ENCODE measurements around the gene MRPS2. TPM values are rescaled to one million over a fixed set of nuclear protein-coding genes. Genes with fewer than 3 reads are reported as not detected.
"Not testable (repeated sequence)": the region's sequence is repeated elsewhere in the genome, so short reads cannot be mapped to it uniquely, and the experiment has no call there.

MRPS2 gene
- total RNA-seq, 4 donors from 2014 or later: 26.0 to 101 (median 53.6) TPM

DNA sequence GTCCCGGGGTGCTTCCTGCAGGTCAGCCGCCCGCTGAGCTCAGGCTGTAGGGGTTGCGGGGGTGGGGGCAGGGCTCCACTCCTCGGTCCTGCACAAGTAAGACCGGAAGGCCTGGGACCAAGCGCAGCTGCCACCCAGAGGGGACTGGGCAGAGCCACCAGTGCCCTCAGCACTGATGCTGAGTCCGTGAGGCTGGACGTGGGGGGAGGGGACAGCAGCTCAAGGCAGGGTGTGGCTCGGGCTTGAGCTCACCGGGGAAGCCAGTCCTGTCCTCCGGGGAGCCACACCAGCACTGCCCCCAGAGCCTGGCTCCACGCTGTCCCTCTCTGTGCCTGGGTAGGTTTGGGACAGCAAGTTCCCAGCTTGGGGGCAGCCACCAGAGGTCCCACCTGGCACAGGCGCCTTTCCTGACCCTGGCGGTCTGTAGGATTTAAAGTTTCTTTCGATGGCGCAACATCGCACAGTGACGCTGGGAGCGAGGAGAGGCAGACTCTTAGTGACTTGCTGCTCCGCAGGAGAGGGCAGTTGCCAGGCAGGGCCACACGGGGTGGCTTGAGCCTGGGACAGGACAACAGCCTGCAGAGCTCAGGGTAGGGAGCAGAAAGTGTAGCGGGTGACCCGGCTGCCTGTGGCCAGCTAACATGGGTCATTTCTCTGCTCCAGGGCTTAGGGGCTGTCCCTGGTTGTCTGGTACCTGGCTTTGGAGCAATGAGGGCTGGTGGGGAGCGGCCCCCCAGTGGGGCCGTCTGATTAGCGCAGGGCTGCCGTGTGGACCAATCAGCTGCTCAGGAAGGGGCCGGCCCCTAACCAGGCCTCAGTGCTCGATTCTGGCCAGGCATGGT lies 26.5 kb downstream of the MRPS2 start:
- TF ChIP-seq POLR2A (IDR thresholded peaks at IDR 0.05): no peak
- no peak for TF ChIP-seq POLR2AphosphoS5 (IDR thresholded peaks at IDR 0.05)
- no peak for TF ChIP-seq EP300 (IDR thresholded peaks at IDR 0.05; ENCODE audit: low read depth)
- TF ChIP-seq, protein P1, sequence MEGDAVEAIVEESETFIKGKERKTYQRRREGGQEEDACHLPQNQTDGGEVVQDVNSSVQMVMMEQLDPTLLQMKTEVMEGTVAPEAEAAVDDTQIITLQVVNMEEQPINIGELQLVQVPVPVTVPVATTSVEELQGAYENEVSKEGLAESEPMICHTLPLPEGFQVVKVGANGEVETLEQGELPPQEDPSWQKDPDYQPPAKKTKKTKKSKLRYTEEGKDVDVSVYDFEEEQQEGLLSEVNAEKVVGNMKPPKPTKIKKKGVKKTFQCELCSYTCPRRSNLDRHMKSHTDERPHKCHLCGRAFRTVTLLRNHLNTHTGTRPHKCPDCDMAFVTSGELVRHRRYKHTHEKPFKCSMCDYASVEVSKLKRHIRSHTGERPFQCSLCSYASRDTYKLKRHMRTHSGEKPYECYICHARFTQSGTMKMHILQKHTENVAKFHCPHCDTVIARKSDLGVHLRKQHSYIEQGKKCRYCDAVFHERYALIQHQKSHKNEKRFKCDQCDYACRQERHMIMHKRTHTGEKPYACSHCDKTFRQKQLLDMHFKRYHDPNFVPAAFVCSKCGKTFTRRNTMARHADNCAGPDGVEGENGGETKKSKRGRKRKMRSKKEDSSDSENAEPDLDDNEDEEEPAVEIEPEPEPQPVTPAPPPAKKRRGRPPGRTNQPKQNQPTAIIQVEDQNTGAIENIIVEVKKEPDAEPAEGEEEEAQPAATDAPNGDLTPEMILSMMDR (IDR thresholded peaks at IDR 0.05): no peak
- intact Hi-C loops (cut with DNase I; ENCODE audit: low total_unique reads) (no loop called here), in situ Hi-C loops (cut with MboI; ENCODE audit: low pct_ligation_motif_present in 1 of 4, low pct_unique_long_range_greater_than_20kb in 1 of 4, low sequenced_read_pairs in 3 of 4) (no loop called here)
- Histone ChIP-seq H3K27me3 (peaks cover 4% of the 10 kb centered on the region), H3K9me3 (no peaks in the 10 kb centered on the region), H3K4me1 (no peaks in the 10 kb centered on the region), H3K27ac (no peak overlapping the region), H3K4me3 (no peak overlapping the region), H3K36me3 (no peaks in the 10 kb centered on the region)
- no peak for DNase-seq
- 63 to 65% methylated on average over 4 to 26 of the region's 30 CpGs for WGBS, 2 donors (ENCODE audit: low coverage in 1 of 2)

DNA sequence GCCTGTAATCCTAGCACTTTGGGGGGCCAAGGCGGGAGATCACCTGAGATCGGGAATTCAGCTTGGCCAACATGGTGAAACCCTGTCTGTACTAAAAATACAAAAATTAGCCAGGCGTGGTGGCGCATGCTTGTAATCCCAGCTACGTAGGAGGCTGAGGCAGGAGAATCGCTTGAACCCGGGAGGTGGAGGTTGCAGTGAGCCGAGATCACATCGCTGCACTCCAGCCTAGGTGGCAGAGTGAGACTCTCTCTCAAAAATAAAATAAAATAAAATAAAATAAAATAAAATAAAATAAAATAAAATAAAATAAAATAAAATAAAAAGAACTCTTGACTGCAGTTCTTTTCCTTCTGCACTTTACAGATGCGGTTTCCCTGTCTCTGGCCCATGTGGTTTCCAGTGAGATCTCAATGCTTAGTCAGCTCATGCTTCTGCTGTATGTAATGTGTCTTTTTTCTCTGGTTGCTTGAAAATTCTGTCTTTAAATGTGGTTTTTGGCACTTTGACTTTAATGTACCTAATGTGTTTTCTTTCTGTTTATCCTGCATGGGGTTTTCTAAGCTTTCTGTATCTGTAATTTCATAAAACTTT lies 28.5 kb downstream of the MRPS2 start:
- 91 to 100% methylated on average over 3 to 10 of the region's 10 CpGs for WGBS, 2 donors (ENCODE audit: low coverage in 1 of 2)
- H3K9me3 ChIP-seq; H3K27ac ChIP-seq; H3K4me1 ChIP-seq; H3K27me3 ChIP-seq; H3K36me3 ChIP-seq; intact Hi-C loops (cut with DNase I; ENCODE audit: low total_unique reads); H3K4me3 ChIP-seq; DNase-seq; in situ Hi-C loops (cut with MboI; ENCODE audit: low pct_ligation_motif_present in 1 of 4, low pct_unique_long_range_greater_than_20kb in 1 of 4, low sequenced_read_pairs in 3 of 4): not testable (repeated sequence)

DNA sequence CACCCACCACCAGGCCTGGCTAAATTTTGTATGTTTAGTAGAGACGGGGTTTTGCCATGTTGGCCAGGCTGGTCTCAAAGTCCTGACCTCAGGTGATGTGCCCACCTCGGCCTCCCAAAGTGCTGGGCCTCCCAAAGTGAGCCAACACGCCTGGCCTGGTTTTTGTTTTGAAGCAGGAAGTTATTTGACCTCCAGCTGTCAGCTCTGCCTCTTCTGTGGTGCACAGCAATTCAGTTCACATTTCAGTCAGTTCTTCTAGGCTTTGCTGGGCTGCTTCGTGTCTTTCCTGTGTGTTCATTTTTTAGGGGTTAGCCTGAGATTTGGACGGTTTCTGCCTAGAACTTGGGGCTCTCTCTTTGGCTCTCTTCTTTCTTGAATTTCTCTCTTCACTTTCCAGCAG lies 29.7 kb downstream of the MRPS2 start:
- WGBS, 2 donors (ENCODE audit: low coverage in 1 of 2): 55 to 84% methylated on average over 5 of the region's 5 CpGs
- intact Hi-C loops (cut with DNase I; ENCODE audit: low total_unique reads) (no loop called here), in situ Hi-C loops (cut with MboI; ENCODE audit: low pct_ligation_motif_present in 1 of 4, low pct_unique_long_range_greater_than_20kb in 1 of 4, low sequenced_read_pairs in 3 of 4) (no loop called here)
- Histone ChIP-seq H3K4me3 (no peak overlapping the region), H3K4me1 (no peaks in the 10 kb centered on the region), H3K9me3 (no peaks in the 10 kb centered on the region), H3K36me3 (no peaks in the 10 kb centered on the region), H3K27ac (no peak overlapping the region), H3K27me3 (no peaks in the 10 kb centered on the region)
- TF ChIP-seq POLR2A (IDR thresholded peaks at IDR 0.05) (no peak), POLR2AphosphoS5 (IDR thresholded peaks at IDR 0.05) (no peak), EP300 (IDR thresholded peaks at IDR 0.05; ENCODE audit: low read depth) (no peak)
- TF ChIP-seq, protein P1 (IDR thresholded peaks at IDR 0.05): no peak
- no peak for DNase-seq

DNA sequence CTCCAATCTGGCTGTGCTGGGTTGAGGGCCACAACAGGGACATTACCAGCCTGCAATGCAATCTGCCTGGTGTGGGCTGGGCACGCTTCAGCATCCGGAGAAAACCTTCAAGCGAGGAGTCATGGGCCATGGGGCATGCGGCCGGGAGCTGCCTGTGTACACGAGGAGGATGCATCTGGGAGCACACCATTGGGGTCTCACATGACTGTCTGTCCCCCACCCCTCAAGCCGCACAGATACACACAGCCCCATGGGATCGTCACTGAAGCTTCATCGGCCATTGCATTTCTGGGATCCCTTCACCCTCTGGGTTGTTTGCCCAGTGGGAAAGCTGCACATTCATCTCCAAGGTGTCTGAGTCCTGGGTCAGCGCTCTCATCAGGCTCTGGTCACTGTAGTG lies 30.6 kb downstream of the MRPS2 start:
- in situ Hi-C loops (cut with MboI; ENCODE audit: low pct_ligation_motif_present in 1 of 4, low pct_unique_long_range_greater_than_20kb in 1 of 4, low sequenced_read_pairs in 3 of 4): no loop called here
- DNase-seq: no peak
- H3K4me3 ChIP-seq: no peak overlapping the region

More for the DNA sequence above, 30.6 kb downstream of the MRPS2 start:
- TF ChIP-seq POLR2A (IDR thresholded peaks at IDR 0.05): no peak
- TF ChIP-seq POLR2AphosphoS5 (IDR thresholded peaks at IDR 0.05): no peak
- TF ChIP-seq, protein P1 (IDR thresholded peaks at IDR 0.05): no peak
- no peak for TF ChIP-seq EP300 (IDR thresholded peaks at IDR 0.05; ENCODE audit: low read depth)
- Histone ChIP-seq H3K9me3 (no peaks in the 10 kb centered on the region), H3K27ac (no peak overlapping the region), H3K36me3 (no peaks in the 10 kb centered on the region), H3K4me1 (no peaks in the 10 kb centered on the region), H3K27me3 (no peaks in the 10 kb centered on the region)
- 88% methylated on average over 10 of the region's 10 CpGs; no CpG with 5 or more reads in 1 of the 2 donors for WGBS, 2 donors (ENCODE audit: low coverage in 1 of 2)
- intact Hi-C loops (cut with DNase I; ENCODE audit: low total_unique reads): no loop called here
